Measurements from ENCODE around the gene ARL5C.
A peak's percentile ranks its signal among the peaks of the same experiment; 100 is the strongest.

Gene ARL5C

DNA sequence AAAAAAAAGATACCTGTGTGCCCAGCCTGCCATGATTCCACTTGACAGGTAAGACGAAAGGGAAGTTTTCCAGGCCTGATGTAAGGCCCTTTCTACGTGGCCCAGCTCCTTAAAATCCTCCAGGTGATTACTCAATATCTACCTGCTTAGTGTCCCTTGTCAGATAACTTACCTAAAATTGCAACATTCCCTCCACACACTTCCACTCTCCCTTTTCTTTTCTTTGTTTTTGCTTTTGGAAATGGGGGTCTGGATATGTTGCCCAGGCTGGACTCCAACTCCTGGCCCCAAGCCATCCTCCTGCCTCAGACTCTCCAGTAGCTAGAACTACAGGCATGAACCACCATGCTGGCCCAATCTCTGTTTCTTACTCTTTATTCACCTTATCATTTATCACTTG lies 7.3 kb downstream of the ARL5C start:
- H3K4me3 ChIP-seq (ENCODE audit: low read depth, low read length): no peak overlapping the region
- no peak overlapping the region for H3K27ac ChIP-seq (ENCODE audit: extremely low read depth, low read depth, low read length)
- 0 out of 2 replicates have a peak, but pooled peaks have one; percentile 36 for TF ChIP-seq PRDM1 (tag by site-specific recombination; IDR thresholded peaks at IDR 0.05)
- no peak for TF ChIP-seq OVOL3 (tag by site-specific recombination; IDR thresholded peaks at IDR 0.05)
- no peak for TF ChIP-seq WT1 (tag by site-specific recombination; IDR thresholded peaks at IDR 0.05)
- TF ChIP-seq ZNF221 (tag by site-specific recombination; IDR thresholded peaks at IDR 0.05; ENCODE audit: borderline replicate concordance): no peak
- peak; percentile 66; the same call in 1 of the 2 replicates for TF ChIP-seq ZNF121 (tag by site-specific recombination; IDR thresholded peaks at IDR 0.05)
- H3K36me3 ChIP-seq (ENCODE audit: control insufficient read depth in 2 of 2, insufficient read depth in 1 of 2, low read length in 2 of 2): no peaks in the 10 kb centered on the region
- no peaks in the 10 kb centered on the region for H3K9me3 ChIP-seq (ENCODE audit: control insufficient read depth, insufficient read depth, low read depth, low read length)
- ChIA-PET CTCF (interaction anchor here (0.6 to 1.1 kb wide), 7 partner anchors 9 to 184 kb away, joined by 3 to 7 read pairs (median 4); no protein-coding TSS in a partner anchor), POLR2A (no interaction called here)
- no peaks in the 10 kb centered on the region for H3K4me1 ChIP-seq (ENCODE audit: control insufficient read depth, insufficient read depth, low read length)

DNA sequence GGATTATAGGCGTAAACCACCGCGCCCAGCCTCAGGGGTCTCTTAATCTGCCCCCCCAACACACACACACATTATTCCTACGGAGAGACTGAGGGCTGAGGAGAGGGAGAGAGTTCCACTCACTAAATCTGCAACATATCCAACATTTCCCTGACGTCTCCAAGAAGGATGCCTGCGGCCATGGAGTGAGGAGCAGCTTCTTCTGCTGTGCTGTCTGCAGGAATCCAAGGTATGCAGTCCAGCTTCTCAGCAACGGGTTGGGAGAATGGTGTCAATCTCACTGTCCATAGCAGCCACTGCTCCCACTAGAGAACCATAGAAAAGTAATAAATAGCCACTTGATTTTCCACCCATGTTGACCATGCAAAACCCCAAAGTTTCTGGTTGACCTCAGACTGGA lies 9.5 kb downstream of the ARL5C start:
- Histone ChIP-seq H3K4me1 (ENCODE audit: control insufficient read depth, insufficient read depth, low read length) (peaks cover 3% of the 10 kb centered on the region), H3K9me3 (ENCODE audit: control insufficient read depth, insufficient read depth, low read depth, low read length) (no peaks in the 10 kb centered on the region), H3K27ac (ENCODE audit: extremely low read depth, low read depth, low read length) (no peak overlapping the region), H3K36me3 (ENCODE audit: control insufficient read depth in 2 of 2, insufficient read depth in 1 of 2, low read length in 2 of 2) (no peaks in the 10 kb centered on the region), H3K4me3 (ENCODE audit: low read depth, low read length) (no peak overlapping the region)
- CTCF ChIA-PET: interaction anchor here (1.2 to 1.4 kb wide), 2 partner anchors 9 to 18 kb away, joined by 5 to 7 read pairs; no protein-coding TSS in a partner anchor
- POLR2A ChIA-PET: no interaction called here
- TF ChIP-seq ZNF292 (tag by site-specific recombination; IDR thresholded peaks at IDR 0.05; ENCODE audit: borderline replicate concordance, low read depth) (no peak), ZNF785 (tag by site-specific recombination; IDR thresholded peaks at IDR 0.05) (no peak), ZNF473 (tag by site-specific recombination; IDR thresholded peaks at IDR 0.05) (no peak), ZNF221 (tag by site-specific recombination; IDR thresholded peaks at IDR 0.05; ENCODE audit: borderline replicate concordance) (no peak), EGR2 (tag by site-specific recombination; IDR thresholded peaks at IDR 0.05; ENCODE audit: low read depth) (no peak), OSR2 (tag by site-specific recombination; IDR thresholded peaks at IDR 0.05) (no peak), GFI1B (tag by site-specific recombination; IDR thresholded peaks at IDR 0.05) (no peak), ZNF2 (tag by site-specific recombination; IDR thresholded peaks at IDR 0.05) (no peak), ZNF114 (tag by site-specific recombination; IDR thresholded peaks at IDR 0.05) (no peak), ZNF416 (tag by site-specific recombination; IDR thresholded peaks at IDR 0.05) (no peak), ZFP69B (tag by site-specific recombination; IDR thresholded peaks at IDR 0.05) (no peak)
- TF ChIP-seq, protein P1, sequence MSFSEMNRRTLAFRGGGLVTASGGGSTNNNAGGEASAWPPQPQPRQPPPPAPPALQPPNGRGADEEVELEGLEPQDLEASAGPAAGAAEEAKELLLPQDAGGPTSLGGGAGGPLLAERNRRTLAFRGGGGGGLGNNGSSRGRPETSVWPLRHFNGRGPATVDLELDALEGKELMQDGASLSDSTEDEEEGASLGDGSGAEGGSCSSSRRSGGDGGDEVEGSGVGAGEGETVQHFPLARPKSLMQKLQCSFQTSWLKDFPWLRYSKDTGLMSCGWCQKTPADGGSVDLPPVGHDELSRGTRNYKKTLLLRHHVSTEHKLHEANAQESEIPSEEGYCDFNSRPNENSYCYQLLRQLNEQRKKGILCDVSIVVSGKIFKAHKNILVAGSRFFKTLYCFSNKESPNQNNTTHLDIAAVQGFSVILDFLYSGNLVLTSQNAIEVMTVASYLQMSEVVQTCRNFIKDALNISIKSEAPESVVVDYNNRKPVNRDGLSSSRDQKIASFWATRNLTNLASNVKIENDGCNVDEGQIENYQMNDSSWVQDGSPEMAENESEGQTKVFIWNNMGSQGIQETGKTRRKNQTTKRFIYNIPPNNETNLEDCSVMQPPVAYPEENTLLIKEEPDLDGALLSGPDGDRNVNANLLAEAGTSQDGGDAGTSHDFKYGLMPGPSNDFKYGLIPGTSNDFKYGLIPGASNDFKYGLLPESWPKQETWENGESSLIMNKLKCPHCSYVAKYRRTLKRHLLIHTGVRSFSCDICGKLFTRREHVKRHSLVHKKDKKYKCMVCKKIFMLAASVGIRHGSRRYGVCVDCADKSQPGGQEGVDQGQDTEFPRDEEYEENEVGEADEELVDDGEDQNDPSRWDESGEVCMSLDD (tag by site-specific recombination; IDR thresholded peaks at IDR 0.05): no peak
- TF ChIP-seq, protein P2, sequence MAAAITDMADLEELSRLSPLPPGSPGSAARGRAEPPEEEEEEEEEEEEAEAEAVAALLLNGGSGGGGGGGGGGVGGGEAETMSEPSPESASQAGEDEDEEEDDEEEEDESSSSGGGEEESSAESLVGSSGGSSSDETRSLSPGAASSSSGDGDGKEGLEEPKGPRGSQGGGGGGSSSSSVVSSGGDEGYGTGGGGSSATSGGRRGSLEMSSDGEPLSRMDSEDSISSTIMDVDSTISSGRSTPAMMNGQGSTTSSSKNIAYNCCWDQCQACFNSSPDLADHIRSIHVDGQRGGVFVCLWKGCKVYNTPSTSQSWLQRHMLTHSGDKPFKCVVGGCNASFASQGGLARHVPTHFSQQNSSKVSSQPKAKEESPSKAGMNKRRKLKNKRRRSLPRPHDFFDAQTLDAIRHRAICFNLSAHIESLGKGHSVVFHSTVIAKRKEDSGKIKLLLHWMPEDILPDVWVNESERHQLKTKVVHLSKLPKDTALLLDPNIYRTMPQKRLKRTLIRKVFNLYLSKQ (tag by site-specific recombination; IDR thresholded peaks at IDR 0.05; ENCODE audit: borderline replicate concordance): no peak
- TF ChIP-seq, protein P3, sequence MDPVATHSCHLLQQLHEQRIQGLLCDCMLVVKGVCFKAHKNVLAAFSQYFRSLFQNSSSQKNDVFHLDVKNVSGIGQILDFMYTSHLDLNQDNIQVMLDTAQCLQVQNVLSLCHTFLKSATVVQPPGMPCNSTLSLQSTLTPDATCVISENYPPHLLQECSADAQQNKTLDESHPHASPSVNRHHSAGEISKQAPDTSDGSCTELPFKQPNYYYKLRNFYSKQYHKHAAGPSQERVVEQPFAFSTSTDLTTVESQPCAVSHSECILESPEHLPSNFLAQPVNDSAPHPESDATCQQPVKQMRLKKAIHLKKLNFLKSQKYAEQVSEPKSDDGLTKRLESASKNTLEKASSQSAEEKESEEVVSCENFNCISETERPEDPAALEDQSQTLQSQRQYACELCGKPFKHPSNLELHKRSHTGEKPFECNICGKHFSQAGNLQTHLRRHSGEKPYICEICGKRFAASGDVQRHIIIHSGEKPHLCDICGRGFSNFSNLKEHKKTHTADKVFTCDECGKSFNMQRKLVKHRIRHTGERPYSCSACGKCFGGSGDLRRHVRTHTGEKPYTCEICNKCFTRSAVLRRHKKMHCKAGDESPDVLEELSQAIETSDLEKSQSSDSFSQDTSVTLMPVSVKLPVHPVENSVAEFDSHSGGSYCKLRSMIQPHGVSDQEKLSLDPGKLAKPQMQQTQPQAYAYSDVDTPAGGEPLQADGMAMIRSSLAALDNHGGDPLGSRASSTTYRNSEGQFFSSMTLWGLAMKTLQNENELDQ (tag by site-specific recombination; IDR thresholded peaks at IDR 0.05; ENCODE audit: low read depth): no peak
- TF ChIP-seq, protein P4, sequence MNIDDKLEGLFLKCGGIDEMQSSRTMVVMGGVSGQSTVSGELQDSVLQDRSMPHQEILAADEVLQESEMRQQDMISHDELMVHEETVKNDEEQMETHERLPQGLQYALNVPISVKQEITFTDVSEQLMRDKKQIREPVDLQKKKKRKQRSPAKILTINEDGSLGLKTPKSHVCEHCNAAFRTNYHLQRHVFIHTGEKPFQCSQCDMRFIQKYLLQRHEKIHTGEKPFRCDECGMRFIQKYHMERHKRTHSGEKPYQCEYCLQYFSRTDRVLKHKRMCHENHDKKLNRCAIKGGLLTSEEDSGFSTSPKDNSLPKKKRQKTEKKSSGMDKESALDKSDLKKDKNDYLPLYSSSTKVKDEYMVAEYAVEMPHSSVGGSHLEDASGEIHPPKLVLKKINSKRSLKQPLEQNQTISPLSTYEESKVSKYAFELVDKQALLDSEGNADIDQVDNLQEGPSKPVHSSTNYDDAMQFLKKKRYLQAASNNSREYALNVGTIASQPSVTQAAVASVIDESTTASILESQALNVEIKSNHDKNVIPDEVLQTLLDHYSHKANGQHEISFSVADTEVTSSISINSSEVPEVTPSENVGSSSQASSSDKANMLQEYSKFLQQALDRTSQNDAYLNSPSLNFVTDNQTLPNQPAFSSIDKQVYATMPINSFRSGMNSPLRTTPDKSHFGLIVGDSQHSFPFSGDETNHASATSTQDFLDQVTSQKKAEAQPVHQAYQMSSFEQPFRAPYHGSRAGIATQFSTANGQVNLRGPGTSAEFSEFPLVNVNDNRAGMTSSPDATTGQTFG (tag by site-specific recombination; IDR thresholded peaks at IDR 0.05; ENCODE audit: borderline replicate concordance): no peak
- TF ChIP-seq, protein P5, sequence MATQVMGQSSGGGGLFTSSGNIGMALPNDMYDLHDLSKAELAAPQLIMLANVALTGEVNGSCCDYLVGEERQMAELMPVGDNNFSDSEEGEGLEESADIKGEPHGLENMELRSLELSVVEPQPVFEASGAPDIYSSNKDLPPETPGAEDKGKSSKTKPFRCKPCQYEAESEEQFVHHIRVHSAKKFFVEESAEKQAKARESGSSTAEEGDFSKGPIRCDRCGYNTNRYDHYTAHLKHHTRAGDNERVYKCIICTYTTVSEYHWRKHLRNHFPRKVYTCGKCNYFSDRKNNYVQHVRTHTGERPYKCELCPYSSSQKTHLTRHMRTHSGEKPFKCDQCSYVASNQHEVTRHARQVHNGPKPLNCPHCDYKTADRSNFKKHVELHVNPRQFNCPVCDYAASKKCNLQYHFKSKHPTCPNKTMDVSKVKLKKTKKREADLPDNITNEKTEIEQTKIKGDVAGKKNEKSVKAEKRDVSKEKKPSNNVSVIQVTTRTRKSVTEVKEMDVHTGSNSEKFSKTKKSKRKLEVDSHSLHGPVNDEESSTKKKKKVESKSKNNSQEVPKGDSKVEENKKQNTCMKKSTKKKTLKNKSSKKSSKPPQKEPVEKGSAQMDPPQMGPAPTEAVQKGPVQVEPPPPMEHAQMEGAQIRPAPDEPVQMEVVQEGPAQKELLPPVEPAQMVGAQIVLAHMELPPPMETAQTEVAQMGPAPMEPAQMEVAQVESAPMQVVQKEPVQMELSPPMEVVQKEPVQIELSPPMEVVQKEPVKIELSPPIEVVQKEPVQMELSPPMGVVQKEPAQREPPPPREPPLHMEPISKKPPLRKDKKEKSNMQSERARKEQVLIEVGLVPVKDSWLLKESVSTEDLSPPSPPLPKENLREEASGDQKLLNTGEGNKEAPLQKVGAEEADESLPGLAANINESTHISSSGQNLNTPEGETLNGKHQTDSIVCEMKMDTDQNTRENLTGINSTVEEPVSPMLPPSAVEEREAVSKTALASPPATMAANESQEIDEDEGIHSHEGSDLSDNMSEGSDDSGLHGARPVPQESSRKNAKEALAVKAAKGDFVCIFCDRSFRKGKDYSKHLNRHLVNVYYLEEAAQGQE (tag by site-specific recombination; IDR thresholded peaks at IDR 0.05): no peak
- TF ChIP-seq, protein P6, sequence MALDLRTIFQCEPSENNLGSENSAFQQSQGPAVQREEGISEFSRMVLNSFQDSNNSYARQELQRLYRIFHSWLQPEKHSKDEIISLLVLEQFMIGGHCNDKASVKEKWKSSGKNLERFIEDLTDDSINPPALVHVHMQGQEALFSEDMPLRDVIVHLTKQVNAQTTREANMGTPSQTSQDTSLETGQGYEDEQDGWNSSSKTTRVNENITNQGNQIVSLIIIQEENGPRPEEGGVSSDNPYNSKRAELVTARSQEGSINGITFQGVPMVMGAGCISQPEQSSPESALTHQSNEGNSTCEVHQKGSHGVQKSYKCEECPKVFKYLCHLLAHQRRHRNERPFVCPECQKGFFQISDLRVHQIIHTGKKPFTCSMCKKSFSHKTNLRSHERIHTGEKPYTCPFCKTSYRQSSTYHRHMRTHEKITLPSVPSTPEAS (tag by site-specific recombination; IDR thresholded peaks at IDR 0.05): no peak
